HG02943 (cell line): ENCODE results near the gene TLCD5.

Experiments
- ATAC-seq: cut with Tn5 transposase; IDR thresholded peaks from one replicate; pipeline ENCODE4 v1.9.1; 2021; ENCODE audit warnings: mild to moderate bottlenecking, low read depth, moderate library complexity; ENCODE audit not compliant: unreplicated experiment

The TLCD5 gene

DNA sequence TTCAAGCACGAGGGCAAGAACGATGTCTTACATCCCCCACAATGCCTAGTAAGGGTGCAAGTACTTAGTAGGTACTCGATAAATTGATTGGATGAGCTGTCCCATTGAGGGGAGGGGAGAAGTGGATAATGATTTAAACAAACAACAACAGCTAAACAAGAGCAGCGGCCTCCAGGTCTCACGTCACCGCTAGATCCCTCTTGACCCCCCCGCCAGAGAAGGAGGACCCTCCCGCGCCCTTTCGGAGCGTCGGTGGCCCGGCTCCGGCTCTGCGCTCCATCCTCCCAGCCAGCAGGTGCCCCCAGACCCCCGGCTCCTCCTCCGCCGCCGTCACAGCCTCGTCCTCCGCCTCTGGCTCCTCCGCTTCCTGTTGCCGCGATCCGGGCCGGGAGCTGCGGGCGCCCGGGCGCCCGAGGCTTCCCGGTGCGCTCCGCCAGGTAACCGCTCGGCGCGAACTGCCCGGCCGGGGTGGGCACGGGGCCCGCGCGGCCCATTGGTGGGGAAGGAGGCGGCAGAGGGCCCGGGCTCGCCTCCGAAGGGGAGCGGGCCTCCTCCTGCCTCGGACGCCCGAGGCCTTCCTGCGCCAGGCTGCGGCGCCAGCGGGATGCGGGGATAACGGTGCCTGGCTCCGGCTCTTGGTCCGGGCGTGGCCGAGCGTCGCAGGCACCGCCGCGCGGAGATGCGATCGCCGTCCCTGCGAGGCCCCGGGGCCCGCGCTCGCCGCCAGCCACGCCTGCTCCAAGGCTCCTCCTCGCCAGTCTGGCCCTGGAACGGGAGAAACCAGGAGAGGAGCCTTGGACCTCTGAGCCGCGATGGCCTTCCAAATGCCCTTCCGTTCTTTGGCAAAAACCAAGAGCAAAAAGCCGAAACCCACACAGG lies at the start of gene TLCD5:
Gene TLCD5, plus strand, starts transcription at position 368 of the 879 bp plus-strand sequence. CDS start 2,143 bp downstream, outside the sequence.
- ATAC-seq: no peak

DNA sequence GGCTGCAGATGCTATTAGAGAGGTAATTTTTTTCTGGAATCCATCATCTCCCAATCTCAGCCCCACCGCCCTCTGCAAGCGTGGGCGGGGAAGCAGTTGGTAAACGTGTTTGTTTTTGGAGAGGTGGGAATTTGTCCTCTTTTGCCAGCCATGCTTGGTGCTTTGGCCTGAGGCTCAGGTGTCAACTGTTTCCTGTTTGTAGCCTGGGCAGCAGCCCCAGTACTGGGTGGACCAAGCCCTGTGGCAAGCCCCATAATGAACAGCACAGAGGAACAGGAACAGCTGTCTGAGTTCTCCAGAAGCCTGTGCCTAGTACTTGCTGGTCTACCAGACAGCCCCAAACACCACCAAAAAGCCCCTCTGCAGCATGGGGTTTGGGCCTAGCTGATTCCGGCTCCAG lies 45.6 kb upstream of the TLCD5 start:
- ATAC-seq: no peak

DNA sequence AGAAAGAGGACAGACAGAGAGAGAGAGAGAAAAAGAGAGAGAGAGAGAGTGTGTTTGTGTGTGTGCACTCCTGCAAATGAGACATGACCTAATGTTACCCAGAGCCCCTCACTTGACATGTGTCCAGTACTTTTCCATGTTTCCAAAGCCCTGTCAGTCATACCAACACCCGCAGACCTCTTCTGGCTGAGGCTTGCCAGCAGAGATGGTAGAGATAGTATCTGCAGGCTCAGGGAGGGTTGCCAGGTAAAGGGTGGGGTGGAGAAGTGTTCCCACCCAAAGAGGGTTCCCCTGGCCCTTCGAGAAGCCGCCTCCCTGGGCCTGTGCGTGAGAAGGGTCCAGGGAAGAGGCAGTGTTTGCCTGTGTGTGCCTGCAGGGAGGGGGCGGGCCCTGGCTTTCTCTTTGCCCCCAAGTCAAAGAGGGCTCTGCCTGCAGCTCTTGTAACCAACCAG lies 44.5 kb upstream of the TLCD5 start:
- no peak for ATAC-seq

DNA sequence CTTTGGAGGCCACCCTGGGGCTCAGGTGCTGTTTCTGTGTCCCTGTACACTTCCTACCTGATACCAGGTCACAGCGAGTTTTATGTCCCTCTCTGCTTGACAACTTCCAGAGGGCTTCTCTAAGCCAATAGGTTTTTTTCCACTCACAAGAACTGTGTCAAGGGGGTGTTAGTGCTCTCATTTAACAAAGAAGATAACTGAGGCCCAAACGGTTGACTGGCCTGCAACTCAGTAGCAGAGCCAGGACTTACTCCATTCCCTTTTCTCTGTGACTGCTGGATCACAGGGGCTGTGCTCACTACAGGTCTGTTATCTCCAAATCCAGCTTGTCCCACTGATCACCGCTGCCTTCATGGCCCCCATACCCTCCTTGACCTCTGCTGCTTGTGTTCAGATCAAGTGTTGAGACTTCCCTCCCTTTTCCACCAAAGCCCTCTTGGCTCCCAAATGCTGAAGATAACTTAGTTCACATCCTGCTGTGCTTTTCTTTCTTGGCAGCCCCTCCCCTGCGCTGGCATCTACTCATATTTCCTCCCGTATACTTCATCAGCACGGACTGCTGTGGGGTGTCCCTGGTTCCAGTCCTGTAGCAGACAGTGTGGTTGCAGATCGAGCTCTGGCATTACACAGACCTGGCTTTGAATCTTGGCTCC lies 43.8 kb upstream of the TLCD5 start:
- no peak for ATAC-seq

DNA sequence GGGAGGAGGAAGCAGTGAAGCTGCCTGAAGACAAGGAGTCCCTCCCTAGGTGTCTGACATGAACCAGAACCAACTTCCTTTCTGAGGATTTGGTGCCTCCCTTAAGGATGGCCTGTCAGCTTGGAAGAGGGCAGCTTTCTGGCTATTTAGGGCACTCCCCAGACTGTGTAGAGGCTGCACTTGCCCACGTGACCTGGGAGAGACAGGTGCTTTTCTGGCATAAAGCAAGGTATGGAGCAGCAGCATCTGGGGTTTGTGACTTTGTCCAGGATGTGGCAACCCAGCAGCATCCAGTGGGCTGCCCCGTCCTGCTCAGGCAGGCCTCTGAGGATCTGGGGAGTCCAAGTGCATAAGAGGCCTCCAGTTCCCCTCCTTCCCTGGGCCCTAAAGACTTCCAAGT lies 42.0 kb upstream of the TLCD5 start:
- no peak for ATAC-seq

DNA sequence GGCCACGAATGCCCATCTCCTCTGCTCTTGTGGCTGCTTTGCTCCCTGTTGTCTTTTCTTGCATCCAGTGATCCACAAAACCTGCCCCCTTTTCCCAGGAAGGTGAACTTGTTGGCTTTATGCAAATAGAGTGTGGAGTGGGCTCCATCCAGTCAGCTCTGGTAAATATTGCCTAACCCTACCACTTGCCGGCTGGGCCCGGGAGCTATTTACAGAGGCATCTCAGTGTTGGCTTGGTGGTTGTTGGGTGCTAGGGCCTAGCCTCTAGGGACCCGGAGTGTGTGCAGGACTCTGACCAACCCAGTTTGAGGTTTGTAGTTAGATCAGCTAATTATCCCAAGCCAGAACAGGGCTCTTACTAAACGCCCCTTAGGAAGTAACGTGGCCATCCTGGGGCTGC lies 40.8 kb upstream of the TLCD5 start:
- no peak for ATAC-seq

DNA sequence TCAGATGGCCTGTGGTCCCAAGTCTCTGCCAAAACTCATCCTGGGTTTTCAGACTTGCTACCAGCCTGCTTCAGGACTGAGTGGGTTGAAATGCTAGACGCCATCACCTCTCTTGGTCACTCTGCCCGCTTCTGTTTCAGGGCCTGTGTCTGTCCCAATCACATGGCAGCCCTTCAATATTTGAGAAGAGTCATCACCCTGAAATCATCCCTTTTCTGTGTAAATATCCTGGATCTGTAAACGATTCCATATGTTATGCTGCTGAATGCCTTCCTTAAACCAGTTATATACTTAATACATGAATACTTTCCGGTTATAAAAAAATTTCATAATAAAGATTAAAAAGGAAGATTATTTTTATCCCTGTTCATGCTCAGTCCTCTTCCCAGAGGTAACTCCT lies 39.8 kb upstream of the TLCD5 start:
- no peak for ATAC-seq

DNA sequence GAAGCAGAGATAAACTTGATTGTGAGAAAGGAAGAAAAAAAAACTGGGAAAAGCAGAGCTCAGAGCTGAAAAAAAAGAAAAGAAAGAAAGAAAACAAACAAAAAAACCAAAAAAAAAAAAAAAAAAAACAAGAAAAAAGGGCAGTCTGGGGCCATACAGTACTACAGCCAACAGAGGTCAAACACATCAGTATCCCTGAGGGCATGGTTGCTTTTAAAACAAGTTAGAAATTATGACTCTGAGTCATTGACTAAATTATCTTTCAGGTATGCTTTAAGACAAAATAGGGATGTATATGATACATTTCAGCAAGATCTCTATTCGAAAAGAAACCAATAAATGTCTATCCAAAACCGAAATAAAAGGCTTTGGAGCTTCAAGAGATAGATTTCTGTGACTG lies 37.1 kb upstream of the TLCD5 start:
- no peak for ATAC-seq

DNA sequence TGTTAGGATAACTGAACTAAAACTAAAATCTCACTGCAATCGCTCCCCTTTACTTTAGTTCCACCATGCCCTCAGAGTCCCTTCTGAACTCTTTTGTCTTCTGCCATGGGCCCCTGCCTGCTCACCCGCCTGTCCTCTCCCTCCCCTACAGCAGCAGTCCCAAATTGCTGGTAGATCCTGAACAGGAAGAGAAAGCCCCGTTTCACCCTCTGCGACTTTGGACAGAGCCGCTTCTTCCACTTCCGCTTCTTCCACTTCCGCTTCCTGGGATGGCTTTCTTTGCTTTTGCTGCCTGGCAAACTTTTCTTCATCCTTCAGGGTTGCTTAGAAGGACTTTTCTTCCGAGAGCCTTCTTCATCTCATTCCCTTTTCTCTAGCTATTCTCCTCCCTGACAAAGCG lies 35.7 kb upstream of the TLCD5 start:
- ATAC-seq: no peak

DNA sequence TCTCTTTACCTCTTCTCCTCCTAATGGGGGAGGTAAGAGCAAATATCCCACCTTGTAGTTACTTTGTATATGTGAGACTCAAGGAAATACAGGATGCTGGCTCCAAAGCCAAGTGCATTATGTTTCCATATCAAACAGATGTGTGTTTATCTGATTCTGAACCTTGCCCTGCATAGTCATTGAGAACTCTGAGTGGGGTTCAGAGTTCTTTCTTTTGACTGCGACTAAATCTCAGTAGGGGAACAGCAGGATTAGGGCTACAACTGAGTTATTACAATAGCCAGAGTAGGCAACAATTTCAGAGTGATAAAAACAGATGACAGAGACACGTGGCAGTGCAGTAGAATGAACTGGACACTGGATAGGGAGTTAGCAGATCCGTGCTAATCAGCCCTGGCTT lies 34.1 kb upstream of the TLCD5 start:
- ATAC-seq: no peak

DNA sequence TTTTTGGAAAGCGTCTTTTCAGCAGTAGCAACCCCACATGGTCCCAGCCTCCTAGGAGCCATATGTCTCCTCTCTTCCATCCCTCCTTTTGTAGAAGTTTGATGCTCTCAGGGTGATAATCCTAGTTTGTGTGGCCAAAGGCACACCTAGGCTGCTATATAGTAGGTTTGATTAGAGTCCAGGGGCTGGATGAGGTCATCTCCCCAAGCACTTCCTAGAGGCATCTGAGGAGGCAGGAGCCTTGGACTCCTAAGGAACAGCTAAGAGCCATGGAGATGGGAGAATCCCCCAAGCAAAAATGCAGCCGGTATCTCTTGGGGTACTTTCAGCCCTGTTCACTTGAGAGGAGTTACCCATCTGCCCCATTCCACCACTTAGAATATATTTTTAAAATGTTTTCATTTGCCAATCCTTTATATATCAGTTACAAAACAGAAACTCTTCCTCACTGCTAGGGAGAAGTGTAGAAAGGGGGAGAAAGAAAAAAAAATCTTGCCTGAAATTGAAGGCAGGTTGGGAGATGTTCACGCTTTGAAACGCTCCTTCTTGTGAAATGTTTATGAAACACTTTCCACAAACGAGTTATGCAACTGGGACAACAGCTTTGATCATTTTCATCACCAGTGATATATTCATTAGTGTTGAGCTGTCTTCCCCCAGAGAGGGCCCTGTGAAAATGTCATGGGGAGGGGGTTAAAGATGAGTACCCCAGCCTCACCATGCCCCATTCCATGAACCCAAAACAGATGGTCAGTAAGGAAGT lies 31.9 kb upstream of the TLCD5 start:
- no peak for ATAC-seq

DNA sequence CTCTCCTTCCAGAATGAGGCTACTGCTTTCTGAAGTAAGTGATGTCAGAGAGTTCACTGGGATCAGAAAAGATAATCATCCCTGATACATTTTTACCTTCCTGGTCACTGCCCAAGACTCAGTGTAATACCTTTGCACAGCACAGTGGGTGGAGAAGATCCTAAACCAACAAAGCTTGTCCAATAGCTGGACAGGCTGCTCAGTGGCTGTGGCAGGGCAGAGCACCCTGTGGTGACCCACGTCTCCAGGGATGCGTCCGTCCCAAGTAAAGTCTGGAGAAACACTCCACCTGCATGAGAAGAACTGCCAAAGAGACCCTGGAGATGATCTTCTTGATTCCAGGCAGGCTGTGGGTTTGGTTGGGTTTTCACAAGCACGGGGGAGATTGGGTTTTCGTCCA lies 31.0 kb upstream of the TLCD5 start:
- no peak for ATAC-seq

DNA sequence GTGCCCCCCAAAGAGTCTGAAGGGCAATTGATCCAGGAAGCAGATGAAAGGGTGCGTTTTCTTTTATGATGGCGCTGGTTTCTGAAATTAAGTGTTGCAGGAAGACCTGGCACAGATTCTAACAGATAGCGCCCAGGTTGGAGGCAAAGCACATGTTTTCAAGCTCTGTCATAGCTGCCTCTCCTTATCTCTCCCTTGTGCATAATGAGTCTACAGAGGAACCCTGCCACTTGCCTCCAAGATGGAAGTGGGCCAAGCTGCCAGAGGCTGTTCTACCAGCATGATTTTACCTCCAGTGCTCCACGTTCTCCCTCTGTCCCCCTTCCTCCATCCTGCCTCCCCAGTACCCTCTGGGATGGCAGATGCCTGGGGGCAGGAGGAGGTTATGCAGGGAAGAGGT lies 30.0 kb upstream of the TLCD5 start:
- no peak for ATAC-seq

DNA sequence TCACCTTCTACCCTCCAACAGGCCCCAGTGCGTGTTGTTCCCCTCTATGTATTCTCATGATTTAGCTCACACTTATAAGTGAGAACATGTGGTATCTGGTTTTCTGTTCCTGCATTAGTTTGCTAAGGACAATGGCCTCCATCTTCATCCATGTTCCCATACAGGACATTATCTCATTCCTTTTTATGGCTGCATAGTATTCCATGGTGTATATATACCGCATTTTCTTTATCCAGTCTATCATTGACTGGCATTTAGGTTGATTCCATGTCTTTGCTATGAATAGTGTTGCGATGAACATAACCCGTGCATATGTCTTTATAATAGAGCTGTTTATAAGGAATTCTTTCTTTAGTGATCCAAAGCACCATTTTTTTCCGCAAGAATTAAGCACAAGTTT lies 28.5 kb upstream of the TLCD5 start:
- no peak for ATAC-seq

DNA sequence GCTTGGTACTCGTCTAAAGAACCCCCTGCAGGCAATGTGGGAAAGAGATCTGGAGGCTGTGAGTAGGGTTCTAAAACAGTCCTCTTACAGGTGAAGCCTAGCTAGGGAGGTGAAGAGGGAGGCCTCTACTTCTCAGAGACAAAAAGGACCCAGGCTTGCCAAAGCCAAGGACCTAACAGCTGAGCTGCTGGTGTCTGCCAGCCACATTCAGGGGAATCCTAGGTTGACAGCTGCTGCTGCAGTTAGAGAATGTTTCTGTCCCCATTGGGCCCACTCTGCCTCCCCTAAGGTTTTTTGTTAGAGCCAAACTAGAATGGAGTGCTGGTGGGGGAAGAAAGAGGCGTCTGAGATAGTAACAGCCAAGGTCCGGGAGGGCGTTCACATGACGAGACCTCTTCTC lies 26.6 kb upstream of the TLCD5 start:
- ATAC-seq: no peak

DNA sequence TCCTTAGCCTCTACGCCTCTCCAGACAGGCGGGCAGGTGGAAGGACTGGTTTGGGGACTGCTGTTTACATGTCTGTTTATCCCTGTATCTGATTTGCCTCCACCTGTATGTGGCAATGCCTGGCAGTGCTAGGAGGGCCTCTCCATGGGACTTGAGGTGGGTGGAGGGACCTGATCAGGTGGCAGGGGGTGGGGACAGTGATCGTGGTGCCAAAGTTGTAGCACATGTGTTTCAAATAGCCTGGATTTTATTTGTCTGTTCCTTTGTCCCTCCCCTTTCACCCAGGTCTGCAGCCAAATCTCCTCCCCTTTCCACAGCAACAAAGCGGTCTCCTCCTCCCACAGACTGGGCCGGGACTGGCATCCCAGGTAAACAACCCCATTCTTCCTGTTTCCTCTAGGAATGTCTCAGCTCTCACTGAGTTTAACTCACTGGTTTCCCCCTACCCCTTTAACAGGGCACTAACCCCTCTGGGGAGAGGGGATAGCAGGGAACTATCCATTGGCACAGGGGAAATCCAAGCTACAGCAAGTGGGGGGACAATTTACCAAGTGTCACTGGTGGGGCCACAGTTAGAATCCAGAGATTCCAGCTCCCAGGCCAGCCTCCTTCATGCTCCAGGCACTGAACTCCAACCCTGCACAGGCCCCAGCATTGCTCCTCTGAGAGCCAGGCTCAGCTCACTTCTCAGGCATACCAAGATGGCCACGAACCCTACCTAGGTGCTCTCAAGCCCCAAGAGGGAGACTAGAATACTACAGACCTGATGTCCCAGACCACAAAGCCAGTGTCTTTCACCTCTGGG lies 22.9 kb upstream of the TLCD5 start:
- ATAC-seq: no peak

DNA sequence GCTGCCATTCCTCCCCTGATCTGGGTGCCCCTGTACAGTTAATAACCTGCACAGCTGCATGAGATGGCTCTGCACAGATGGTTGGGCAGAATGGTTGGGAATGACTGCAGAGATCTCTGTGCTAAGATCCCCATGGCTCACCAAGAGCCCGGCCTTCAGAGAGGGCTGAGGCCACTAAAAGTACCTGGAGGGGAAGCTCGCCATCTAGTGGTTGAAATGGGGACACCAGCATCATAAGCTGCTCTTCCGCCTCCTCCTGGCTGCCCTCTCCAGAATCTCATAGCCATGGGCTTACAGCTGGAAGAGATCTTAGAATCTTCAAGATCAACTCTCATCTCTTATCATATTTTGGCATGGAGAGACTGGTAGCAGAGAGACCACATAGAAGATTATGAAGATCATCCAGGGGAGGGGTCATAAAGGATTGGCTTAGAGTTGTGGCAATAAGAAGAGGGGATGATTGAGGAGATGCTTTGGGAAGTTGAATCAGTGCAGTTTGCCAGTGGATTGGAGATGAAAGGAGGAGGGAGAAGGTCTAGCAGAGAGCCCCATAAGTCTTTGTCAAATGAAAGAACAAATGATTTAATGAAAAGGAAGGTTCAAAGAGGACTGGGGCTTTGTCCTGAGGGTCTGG lies 22.0 kb upstream of the TLCD5 start:
- peak; percentile 66 for ATAC-seq

DNA sequence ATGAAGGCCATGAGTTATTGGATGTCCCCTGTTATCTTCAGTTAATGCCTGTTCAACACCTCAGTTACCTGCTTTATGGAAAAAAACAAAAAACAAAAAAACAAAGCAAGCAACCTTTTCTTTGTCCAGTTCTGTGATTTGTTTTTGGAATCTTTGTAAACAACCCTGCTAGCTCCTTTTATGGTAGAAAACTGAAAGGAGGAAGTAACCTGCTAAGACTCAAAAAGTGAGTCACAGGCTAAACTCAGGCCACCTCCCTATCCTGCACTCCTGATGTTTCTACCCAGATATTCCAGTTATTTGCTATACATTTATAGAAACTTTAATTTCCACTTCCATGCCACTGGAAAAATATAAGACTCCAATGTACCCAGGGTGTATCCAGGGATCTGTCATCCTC lies 20.6 kb upstream of the TLCD5 start:
- no peak for ATAC-seq

DNA sequence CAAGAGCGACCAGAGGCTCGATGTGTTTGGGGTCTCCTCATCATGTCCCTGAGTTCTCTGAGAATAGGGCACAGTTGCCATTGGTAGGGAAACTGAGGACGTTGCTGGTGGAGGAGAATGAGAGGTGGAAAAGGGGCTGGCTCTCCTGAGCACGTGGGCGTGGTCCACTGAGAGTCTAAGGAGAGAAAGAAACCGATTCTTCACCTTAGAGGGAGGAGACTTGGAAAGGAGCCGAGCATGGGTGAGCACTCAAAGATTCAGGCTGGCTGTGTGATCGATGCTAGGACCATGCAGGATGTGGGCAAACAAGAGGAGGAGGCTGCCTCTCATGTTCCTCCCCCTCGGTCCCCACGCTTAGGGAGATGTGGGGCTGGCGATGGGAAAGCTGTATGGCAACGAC lies 19.8 kb upstream of the TLCD5 start:
- no peak for ATAC-seq
